DMS114 treated with DMSO at 0.1 percent for 48 hours (cell line): ENCODE measurements around the gene FTCD.
"Not testable (repeated sequence)": the region's sequence is repeated elsewhere in the genome, so short reads cannot be mapped to it uniquely, and the experiment has no call there.

Source experiments
- DNase-seq: peaks from one replicate; lab custom pipeline; 2025; ENCODE audit not compliant: unreplicated experiment; lab: John Stamatoyannopoulos, UW

FTCD gene

DNA sequence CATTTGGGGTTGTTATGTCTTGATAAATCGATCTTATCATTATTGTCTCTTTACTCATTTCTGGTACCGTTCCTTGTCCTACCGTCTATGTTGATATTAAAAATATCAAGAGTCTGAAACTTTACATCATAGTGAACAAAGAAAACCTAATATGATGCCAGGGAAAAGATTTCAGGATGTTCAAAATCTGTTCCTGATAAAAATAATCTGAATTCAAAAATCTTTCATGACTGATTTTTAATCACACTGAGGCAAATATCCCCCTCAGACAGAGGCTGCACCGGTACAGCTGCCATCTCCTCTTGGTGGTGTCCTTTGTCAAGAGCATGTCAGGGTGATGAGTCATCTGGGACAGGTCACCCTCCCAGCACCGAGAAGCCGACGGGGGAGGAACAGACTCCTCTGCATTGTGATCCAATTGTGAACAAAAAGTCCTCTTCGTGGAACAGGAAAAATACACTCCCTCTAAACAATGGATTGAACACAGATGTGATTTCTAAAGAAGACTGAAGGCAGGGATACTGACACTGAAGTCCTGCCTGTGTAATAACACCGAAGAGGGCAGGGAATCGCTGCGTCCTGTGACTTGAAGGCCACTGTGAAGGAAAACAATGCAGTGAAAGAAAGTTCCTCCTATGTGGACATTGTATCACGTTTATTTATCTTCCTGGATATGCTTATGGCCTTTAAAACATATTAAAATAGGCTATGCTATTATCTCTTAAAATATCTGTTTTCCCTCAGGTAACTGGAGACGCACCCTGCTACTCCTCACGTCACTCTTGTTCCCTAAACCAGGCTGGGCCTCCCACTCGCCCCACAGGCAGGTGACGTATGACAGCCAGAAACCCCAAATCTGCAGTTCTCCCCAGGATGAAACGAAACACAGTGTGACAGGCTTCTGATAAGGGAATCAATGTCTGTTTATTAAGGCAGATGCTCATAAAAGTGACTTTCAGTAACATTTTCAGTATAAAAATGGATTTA is 33.1 kb upstream of the FTCD start:
- no peak for DNase-seq

DNA sequence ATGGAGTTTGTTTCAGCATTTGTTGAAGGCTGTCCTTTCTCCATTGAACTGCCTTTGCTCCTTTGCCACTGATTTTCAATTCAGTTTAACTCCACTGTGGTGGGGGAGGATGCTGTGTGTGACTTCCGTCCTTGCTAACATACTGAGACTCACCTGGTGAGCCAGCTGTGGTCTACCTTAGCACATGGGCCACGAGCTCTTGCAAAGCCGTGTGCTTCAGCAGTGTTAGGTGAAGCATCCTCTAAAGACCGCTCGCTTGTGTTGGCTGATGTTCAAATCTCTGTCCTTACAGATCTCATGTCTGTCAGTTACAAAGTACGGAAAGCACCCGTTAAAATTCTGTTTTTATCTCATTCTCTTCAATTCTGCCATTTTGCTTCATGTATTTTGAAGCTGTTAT is 32.4 kb upstream of the FTCD start:
- DNase-seq: no peak

DNA sequence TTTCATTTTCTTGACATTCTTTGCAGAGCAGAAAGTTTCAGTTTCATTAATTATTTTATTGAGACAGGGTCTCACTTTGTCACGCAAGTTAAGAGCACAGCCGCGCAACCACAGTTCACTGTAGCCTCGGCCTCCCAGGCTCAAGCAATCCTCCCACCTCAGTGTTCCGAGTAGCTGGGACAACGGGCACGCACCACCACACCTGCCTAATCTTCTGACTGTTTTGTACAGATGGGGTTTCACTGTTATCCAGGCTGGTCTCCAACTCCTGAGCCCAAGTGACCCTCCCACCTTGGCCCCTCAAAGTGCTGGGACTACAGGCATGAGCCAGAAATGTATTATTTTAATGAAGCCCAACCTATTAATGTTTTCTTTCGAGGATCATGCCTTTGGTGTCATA is 31.9 kb upstream of the FTCD start:
- DNase-seq: no peak

DNA sequence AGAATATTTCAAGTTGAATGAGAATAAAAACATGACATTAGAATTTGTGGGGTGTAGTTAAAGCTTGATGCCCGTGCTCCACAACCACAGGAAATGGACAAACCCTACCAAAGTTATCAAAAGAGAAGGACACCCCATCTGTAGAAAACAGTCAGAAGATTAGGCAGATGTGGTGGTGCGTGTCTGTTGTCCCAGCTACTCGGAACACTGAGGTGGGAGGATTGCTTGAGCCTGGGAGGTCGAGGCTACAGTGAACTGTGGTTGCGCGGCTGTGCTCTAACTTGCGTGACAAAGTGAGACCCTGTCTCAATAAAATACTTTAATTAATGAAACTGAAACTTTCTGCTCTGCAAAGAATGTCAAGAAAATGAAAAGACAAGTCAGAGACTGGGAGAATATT is 30.3 kb upstream of the FTCD start:
- DNase-seq: no peak

DNA sequence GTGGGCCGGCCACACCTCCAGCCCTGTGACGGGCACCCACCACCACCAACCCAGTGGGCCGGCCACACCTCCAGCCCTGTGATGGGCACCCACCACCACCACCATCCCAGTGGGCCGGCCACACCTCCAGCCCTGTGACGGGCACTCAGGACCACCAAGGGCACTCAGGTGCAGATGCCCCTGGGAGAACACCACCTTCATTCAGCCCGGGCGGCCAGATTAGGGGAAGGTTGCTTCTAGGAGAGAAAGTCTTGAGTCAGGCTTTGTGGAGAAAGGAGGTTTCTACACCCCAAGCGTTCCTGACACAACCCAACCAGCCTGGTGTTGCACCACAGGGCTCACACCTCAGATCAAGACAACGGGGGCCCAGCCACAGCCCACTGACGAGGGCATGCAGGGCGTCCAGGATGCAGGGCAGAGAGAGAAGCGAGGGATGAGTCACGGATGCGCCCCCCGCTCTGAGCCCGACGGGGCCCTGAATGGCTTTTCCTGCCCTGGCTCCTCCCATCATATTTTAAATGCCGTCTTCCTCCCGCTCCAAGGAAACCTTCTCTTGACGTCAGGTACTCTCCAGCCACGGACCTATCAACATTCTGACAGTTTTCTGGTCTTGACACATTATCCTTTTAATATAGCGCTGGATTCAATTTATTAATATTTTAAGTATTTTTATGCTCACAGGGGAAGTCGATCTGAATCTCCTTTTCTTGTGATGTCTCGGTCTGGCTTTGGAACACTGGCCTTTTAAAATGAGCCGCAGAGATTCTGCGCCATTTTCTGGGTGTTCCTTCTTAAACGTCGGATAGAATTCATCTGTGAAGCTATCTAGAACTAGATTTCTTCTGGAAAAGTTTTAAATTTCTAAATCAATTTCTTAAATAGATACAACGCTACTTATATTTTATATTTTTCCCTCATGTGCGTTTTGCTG is 29.5 kb upstream of the FTCD start:
- peak; percentile 54 for DNase-seq

DNA sequence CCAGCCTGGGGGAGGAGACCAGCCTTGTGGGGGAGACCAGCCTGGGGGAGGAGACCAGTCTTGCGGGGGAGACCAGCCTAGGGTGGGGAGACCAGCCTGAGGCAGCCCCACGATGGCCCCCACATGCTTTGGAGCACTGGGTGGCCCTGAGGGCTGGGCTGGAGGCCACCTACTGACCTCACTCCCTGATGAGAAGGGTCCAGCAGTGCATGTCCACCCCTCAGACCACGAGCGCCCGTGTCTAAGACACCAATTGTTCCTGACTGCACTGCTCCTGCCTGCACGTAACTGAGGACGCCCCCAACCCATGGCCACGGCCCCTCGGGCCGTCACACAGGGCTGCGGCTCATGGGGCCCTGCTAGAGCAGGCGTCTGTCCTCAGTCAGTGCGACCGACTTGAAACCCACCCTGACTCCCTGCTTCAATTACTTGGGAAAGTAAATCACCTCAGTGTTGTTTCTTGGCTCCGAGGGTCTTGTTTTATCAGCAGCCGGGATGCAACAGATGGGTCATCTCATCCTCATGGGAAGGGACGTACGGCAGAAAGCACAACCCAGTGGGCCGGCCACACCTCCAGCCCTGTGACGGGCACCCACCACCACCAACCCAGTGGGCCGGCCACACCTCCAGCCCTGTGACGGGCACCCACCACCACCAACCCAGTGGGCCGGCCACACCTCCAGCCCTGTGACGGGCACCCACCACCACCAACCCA is 28.7 kb upstream of the FTCD start, which contains the start of gene SPATC1L:
Gene SPATC1L (minus strand): TSS at position 550 of the 715 bp plus-strand sequence. CDS start 1,643 bp downstream, outside the sequence.
- peak; percentile 23 for DNase-seq

DNA sequence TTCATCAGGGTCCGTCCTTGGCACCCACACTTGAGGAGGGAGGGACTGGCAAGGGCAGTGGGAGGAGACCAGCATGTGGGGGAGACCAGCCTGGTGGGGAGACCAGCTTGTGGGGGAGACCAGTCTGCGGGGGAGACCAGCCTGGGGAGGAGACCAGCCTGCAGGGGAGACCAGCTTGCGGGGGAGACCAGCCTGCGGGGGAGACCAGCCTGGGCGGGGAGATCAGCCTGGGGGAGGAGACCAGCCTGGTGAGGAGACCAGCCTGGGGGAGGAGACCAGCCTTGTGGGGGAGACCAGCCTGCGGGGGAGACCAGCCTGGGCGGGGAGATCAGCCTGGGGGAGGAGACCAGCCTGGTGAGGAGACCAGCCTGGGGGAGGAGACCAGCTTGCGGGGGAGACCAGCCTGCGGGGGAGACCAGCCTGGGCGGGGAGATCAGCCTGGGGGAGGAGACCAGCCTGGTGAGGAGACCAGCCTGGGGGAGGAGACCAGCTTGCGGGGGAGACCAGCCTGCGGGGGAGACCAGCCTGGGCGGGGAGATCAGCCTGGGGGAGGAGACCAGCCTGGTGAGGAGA is 28.0 kb upstream of the FTCD start:
- not testable (repeated sequence) for DNase-seq

DNA sequence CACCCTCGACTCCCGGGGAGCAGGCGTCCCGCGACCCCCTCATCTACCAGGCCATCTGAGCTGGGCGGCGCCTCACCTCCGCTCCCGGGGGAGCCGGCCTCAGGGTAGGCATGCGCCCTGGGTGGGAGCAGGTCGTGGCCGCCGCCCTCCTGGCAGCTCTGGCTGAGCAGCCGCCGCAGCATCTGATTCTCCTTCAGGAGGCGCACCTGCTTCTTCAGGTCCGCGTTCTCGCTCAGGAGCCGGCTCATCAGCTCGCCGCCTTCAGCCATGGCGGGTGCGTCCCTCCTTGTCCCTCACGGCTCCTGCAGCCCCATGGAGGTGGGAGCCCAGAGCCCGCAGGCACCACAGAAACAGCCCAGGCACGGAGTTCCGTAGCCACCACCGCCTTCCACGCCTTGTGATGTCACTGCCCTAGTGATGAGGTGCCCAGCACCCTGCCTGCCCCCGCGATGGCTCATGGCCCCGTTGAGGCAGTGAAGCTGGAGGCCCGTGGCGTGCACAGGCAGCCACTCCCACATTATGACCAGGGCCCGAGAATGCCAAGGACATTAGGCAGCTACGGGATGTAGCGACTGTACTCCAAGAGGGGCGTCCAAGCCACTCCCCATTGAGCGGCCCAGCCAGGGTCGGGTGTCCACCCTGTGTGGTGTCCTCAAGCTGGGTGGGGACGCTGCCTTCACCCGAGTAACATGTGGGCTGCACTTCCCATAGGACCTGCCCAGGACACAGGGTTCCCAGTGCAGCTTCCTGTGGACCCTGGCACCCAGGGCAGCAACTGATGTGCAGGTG is 27.4 kb upstream of the FTCD start:
- no peak for DNase-seq

DNA sequence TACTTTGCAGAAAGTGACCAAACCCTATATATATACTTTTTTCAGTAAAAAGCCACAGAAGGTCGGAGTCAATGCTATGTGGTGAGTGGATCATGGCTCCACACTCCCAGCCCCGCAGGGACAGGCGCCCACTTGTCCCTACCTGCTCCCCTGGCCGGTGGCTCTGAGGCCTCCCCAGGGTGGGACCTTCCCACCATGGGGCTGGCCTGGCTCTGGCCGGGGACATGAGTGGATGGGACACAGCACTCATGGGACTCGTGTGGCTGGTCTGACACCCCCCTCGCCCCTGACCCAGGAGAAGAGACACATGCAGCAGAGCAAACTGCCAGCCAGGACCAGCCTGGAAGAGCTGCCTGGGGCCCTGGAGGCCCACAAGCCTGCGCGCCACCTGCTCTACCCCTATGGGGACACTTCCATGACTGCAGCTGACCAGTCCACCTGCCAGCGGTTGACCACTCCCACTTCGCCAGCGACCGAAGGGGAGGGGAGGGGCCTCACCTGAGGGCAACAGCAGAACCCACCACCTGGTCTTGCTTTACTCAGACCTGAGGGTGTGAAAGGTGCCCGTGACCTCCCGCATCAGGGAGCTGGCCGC is 26.7 kb upstream of the FTCD start:
- DNase-seq: no peak

DNA sequence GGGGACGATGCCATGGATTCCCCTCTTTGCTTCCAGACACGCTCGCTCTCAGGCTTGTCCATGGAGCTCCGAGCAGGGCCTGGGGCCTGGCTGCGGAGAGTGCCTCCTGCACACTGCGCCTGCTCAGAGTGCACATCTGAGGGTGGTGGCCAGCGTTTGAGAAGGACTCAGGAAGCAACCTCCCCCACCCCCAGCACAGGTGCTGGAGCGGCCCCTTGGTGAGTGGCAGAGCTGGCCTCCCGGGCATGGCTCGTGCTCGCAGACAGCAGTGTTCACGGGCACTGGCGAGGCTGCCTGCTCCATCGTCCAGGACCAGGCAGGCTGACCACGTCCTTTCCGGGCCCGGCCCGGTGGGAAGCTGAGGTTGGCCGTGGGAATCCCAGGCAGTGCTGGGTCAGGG is 26.1 kb upstream of the FTCD start:
- DNase-seq: no peak

DNA sequence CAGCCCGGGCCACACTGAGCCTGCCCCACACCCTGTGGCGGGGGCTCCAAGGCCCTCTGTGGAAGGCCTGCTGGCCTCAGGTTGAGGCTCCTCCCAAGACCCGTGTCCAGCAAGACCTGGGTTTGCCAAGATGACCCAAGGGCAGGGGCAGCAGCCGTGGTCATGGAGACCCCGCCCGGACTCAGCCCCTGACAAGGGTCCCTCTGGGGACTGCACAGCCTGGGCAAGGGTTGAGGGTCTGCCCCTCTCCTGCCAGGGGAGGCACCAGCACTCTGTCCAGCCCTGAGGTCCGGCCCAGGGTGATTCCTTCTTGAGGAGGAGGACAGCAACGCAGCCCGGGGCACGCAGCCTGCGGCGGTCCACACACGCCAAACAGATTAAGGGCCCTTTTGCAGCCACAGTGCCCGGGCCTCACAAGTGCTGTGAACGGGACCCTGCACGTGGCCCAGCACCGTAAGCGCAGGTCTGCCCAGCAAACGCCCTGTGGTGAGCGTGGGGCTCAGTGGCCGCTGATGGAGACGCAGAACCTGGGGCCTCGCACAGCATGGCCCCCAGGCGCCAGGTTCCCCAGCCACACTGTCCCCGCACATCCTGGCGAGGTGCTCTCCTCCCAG is 25.5 kb upstream of the FTCD start:
- DNase-seq: no peak

DNA sequence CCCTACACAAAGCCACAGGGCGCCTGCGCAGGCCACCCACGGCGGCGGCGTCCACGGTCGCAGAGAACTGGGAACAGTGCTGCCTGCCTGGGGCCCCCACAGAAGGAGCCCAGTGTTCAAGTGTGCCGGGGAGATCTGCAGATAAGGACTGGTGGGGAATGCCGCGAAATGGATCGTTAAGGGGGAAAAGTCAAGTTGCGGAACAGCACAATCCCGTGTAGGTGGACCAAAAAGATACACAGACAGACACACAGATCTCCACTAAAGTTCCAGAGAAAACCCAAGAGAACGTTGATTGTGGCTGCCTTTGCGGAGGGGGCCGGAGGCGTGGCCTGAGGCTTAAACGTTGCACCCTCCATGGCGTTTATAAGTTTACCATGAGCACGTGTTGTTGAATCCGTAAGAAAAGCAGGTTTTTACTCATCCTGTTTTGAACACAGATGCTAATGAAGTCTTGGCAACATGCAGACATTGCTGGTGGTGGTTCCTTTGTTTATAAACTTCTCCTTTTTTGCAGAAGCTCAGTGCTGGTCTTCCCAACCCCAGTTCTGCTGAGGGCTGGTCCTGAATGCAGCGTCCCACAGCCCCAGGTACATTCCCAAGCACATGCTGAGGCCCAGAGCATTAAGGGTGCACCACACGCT is 24.8 kb upstream of the FTCD start:
- no peak for DNase-seq

DNA sequence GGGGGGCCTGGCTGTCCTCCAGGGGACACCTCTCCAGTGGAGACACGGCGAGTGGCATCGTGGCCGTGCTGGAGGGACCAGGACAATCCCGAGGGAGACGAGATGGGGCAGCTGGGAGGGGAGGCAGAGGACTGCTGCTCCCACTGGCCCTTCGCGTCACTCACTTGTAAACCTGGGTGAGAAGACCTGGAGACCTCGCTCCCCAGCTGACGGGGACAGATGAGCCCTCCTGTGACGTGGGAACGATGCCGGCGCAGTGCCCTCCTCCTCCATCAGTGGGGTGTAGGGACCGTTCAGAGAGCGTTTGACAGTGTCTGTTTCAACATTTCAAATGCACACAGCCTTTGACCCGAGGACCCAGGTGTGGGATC is 24.3 kb upstream of the FTCD start:
- no peak for DNase-seq

DNA sequence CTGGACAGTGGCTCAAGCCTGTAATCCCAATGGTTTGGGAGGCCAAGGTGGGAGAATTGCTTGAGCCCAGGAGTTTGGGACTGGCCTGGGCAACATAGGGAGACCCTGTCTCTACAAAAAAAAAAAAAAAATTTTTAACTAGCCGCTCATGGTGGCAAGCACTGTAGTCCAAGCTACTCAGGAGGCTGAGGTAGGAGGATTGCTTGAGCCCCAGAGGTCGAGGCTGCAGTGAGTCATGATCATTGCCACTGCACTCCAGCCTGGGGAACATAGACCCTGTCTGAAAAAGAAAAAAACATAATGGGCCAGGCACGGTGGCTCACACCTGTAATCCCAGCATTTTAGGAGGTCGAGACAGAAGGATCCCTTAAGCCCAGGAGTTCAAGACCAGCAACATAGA is 23.6 kb upstream of the FTCD start:
- DNase-seq: no peak

DNA sequence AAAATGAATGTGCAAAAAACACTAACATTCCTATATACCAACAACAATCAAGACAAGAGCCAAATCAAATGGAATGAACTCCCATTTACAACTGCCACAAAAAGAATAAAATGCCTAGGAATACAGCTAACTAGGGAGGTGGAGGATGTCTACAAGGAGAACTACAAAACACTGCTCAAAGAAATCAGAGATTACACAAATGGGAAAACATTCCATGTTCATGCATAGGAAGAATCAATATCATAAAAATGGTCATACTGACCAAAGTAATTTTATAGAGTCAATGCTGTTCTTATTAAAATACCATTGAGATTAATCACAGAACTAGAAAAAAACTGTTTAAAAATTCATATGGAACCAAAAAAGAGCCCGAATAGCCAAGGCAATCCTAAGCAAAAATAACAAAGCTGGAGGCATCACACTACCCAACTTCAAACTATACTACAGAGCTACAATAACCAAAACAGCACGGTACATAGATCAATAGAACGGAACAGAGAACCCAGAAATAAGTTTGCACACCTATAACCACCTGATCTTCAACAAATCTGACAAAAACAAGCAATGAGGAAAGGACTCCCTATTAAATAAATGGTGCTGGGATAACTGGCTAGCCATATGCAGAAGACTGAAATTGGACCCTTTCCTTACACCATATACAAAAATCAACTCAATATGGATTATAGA is 21.2 kb upstream of the FTCD start:
- DNase-seq: not testable (repeated sequence)

DNA sequence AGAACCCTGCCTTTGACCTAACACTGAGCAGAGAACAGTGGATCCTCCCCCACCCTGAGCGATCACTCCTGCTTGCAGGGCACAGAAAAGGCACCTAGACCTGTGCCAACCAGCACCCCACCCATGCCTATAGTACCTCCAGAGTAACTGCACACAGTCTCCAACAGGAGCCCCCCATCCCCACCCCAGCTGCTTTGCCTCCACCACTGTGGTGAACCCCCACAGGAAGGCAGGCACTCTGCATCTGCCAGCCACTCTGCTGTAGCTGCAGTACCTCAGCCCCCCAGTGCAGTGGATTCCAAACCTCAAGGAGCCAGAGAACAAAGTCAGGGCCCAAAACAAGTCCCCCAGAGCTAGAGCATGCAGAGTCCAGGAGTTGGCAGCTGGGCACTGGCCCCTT is 18.2 kb upstream of the FTCD start:
- DNase-seq: no peak

DNA sequence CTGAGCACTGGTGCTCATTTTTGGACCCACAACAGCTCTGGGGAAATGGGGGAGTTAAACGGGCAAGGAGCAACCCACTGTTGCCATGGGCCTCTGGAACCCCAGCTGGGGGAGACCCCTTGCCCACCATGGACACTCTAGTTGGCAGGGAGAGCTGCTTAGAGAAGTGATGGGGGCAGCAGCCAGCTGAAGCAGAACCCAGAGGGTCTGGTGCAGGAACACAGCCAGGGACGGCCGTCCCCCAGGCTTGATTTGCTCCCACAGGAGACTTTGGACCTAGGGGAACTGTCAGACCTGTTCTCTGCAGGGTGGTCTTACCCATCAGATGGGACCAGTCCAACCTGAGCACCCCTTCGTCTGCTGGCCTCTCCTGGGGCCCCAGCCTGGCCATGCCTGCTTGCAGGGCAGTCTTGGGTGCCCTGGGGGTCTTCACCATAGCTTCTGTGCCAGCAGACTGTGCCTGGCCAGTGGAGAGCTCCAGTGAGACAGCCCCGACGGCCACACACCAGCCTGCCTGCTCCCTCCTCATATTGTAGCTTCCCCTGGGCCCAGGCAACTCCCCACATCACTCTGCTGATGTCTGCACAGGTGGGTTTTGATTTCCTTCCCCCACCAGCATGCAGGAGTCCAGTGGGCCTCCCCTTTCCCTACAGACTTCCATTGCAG is 17.6 kb upstream of the FTCD start:
- no peak for DNase-seq
